Measurements from ENCODE around the gene CBR4. TPM values are rescaled to one million over a fixed set of nuclear protein-coding genes. Genes with fewer than 3 reads are reported as not detected.

CBR4 gene
- total RNA-seq, 2 donors from 2014 or later, result 10.4 to 13.9 TPM

GRCh38 chr4:169027663-169028062, 17.6 kb upstream of the CBR4 start:
- peaks cover 2% of the 10 kb centered on the region for H3K36me3 Mint-ChIP-seq (ENCODE audit: low read depth)
- H3K27ac Mint-ChIP-seq, result no peak overlapping the region
- no peak for DNase-seq
- H3K4me1 Mint-ChIP-seq, result peaks cover 7% of the 10 kb centered on the region
- no peak for ATAC-seq
- no peaks in the 10 kb centered on the region for H3K9me3 ChIP-seq (ENCODE audit: control insufficient read depth, low read length, poor library complexity, severe bottlenecking)
- H3K27me3 Mint-ChIP-seq, result peaks cover 51% of the 10 kb centered on the region
- H3K4me3 Mint-ChIP-seq, result no peak overlapping the region

DNA sequence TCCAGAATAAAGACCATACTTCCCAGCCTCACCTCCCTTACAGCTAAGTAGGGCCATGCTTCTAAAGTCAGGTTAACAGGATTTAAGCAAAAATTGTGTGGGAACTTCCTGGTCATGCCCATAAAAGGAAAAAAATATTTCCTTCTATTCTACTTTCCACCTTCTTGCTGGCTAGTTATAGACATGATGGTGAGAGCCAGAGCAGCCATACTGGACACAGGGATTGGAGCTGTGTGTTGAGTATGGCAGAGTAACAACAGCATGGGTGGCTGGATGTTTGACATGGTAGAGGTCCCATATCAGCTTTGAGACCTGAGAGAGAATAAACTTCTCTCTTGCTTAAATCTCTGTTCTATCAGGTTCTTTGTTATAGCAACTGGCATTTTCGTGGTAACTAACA, 15.1 kb upstream of the CBR4 start:
- H3K27me3 Mint-ChIP-seq, result peaks cover 55% of the 10 kb centered on the region
- H3K4me1 Mint-ChIP-seq, result peaks cover 5% of the 10 kb centered on the region
- no peak overlapping the region for H3K4me3 Mint-ChIP-seq
- H3K36me3 Mint-ChIP-seq (ENCODE audit: low read depth), result peaks cover 5% of the 10 kb centered on the region
- ATAC-seq (no peak), DNase-seq (no peak)
- no peak overlapping the region for H3K27ac Mint-ChIP-seq
- H3K9me3 ChIP-seq (ENCODE audit: control insufficient read depth, low read length, poor library complexity, severe bottlenecking), result no peaks in the 10 kb centered on the region

DNA sequence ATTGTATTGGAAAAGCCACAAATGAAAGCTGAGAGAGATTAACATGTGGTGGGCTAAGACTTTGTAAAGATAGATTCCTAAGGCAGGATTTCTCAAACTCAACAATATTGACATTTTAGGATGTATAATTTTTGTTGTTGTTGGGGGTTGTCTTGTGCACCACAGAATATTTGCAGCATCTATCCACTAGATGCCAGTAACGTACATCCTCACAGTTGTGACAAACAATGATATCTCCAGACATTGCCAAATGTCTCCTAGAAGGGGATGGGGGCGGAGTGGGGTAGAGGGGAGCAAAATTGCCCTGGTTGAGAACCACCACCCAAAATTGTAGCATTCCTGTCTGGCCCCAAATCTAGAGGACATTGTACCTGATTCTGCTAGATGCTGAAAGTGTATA, 14.7 kb upstream of the CBR4 start:
- DNase-seq, result no peak
- Mint-ChIP-seq H3K27ac (no peak overlapping the region), H3K27me3 (peaks cover 55% of the 10 kb centered on the region), H3K4me1 (peaks cover 5% of the 10 kb centered on the region), H3K4me3 (no peak overlapping the region), H3K36me3 (ENCODE audit: low read depth) (peaks cover 5% of the 10 kb centered on the region)
- H3K9me3 ChIP-seq (ENCODE audit: control insufficient read depth, low read length, poor library complexity, severe bottlenecking), result no peaks in the 10 kb centered on the region
- ATAC-seq, result no peak

GRCh38 chr4:169018406-169018805, 8.4 kb upstream of the CBR4 start:
- H3K27ac Mint-ChIP-seq, result peak overlapping the region; percentile 27
- H3K4me3 Mint-ChIP-seq, result no peak overlapping the region
- no peaks in the 10 kb centered on the region for H3K9me3 ChIP-seq (ENCODE audit: control insufficient read depth, low read length, poor library complexity, severe bottlenecking)
- DNase-seq (no peak), ATAC-seq (no peak)
- H3K27me3 Mint-ChIP-seq, result peaks cover 30% of the 10 kb centered on the region
- no peaks in the 10 kb centered on the region for H3K4me1 Mint-ChIP-seq
- peaks cover 2% of the 10 kb centered on the region for H3K36me3 Mint-ChIP-seq (ENCODE audit: low read depth)

- Mint-ChIP-seq H3K4me1 (no peaks in the 10 kb centered on the region), H3K27me3 (peaks cover 26% of the 10 kb centered on the region), H3K4me3 (no peak overlapping the region), H3K36me3 (ENCODE audit: low read depth) (peaks cover 2% of the 10 kb centered on the region), H3K27ac (no peak overlapping the region)
- DNase-seq, result no peak
- ATAC-seq, result no peak
- no peaks in the 10 kb centered on the region for H3K9me3 ChIP-seq (ENCODE audit: control insufficient read depth, low read length, poor library complexity, severe bottlenecking)
Measured at GRCh38 chr4:169017971-169018370, 7.9 kb upstream of the CBR4 start.

DNA sequence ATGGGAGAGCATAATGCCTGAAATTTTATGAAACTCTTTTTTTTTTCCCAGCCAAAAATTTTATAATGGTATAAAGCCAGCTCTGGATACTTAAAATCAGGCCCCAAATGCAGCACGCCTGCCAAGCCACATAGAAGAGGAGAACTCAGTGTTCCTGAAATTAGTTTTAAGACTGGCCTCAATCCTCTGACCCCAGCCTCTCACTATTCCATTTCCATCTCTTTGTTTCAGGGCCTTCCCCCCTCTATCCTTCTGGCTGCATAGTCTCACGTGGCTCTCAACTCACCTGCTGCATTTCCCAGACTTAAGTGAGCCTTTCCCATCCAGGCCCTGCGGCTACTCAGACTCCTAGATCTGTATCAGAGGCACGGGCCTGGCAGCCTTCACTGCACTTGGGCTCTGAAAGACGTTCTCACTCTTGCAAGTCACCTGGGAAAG, 5.2 kb upstream of the CBR4 start:
- no peaks in the 10 kb centered on the region for H3K9me3 ChIP-seq (ENCODE audit: control insufficient read depth, low read length, poor library complexity, severe bottlenecking)
- Mint-ChIP-seq H3K27ac (peak overlapping the region; percentile 51), H3K4me1 (peaks cover 5% of the 10 kb centered on the region), H3K4me3 (no peak overlapping the region), H3K36me3 (ENCODE audit: low read depth) (no peaks in the 10 kb centered on the region), H3K27me3 (peaks cover 18% of the 10 kb centered on the region)
- no peak for ATAC-seq
- DNase-seq, result no peak

DNA sequence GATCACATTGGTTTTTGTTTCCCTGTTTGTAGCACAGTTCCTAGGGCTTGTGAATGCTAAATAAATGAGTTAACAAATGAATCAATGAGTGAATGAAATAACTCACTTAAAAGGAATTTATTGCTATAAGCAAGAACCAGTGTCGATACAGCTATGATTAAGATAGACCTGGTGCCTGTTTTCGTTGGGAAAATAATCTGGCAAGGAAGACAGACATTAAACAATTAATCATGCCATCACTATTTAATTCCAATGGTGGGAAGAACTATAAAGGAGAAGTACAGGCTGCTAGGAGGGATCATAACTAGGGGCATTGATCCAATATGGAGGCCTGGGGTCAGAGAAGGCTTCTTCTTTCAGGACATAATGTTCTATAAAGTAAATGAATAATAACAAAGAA, 4.5 kb upstream of the CBR4 start:
- no peaks in the 10 kb centered on the region for H3K9me3 ChIP-seq (ENCODE audit: control insufficient read depth, low read length, poor library complexity, severe bottlenecking)
- no peak overlapping the region for H3K4me3 Mint-ChIP-seq
- DNase-seq (no peak), ATAC-seq (no peak)
- no peak overlapping the region for H3K27ac Mint-ChIP-seq
- H3K27me3 Mint-ChIP-seq, result peaks cover 18% of the 10 kb centered on the region
- peaks cover 8% of the 10 kb centered on the region for H3K4me1 Mint-ChIP-seq
- no peaks in the 10 kb centered on the region for H3K36me3 Mint-ChIP-seq (ENCODE audit: low read depth)

DNA sequence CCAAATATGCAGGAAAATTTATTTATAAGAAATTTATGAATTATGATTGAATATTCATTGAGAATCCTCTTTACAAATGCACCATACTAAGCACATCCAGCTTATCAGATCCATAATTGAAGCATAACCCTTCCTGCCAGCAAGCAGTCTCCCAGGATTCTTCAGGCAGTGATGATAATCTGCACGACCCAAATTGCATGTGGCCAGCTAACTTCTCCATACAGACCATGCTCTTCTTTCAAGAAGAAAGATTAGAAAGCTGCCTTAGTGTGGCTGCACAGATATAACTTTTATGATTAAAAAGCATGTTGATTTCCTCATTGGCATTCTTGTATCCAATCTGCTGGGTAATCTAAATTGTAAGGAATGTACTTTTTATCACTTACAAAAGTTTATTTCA, 3.3 kb upstream of the CBR4 start:
- Mint-ChIP-seq H3K27ac (no peak overlapping the region), H3K27me3 (peaks cover 18% of the 10 kb centered on the region), H3K36me3 (ENCODE audit: low read depth) (no peaks in the 10 kb centered on the region), H3K4me3 (no peak overlapping the region), H3K4me1 (peaks cover 20% of the 10 kb centered on the region)
- ATAC-seq (no peak), DNase-seq (no peak)
- no peaks in the 10 kb centered on the region for H3K9me3 ChIP-seq (ENCODE audit: control insufficient read depth, low read length, poor library complexity, severe bottlenecking)

DNA sequence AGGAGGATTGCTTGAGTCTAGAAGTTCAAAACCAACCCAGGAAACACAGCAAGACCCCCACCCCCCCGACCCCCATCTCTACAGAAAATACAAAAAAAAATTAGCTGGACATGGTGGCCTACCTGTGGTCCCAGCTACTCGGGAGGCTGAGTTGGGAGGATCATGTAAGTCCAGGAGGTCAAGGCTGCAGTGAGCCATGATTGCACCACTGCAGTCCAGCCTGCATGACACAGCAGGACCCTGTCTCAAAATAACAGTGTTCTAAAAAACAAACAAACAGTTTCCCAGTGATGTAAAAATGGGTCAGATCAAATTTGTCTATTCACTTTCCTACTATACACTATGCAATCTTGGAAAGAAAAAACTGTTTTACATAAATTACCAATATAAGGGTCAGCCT, 2.0 kb upstream of the CBR4 start:
- Mint-ChIP-seq H3K4me1 (peaks cover 23% of the 10 kb centered on the region), H3K4me3 (no peak overlapping the region), H3K27ac (no peak overlapping the region), H3K27me3 (peaks cover 7% of the 10 kb centered on the region), H3K36me3 (ENCODE audit: low read depth) (no peaks in the 10 kb centered on the region)
- no peaks in the 10 kb centered on the region for H3K9me3 ChIP-seq (ENCODE audit: control insufficient read depth, low read length, poor library complexity, severe bottlenecking)
- no peak for DNase-seq
- no peak for ATAC-seq

GRCh38 chr4:169009286-169010124, 550 bp downstream of the CBR4 start:
- ATAC-seq, result peak; percentile 55
- Mint-ChIP-seq H3K4me3 (peak overlapping the region; percentile 94), H3K27ac (peak overlapping the region; percentile 98), H3K27me3 (no peaks in the 10 kb centered on the region), H3K36me3 (ENCODE audit: low read depth) (no peaks in the 10 kb centered on the region), H3K4me1 (peaks cover 23% of the 10 kb centered on the region)
- H3K9me3 ChIP-seq (ENCODE audit: control insufficient read depth, low read length, poor library complexity, severe bottlenecking), result no peaks in the 10 kb centered on the region
- DNase-seq, result peak; percentile 34 to 46 (median 36)

DNA sequence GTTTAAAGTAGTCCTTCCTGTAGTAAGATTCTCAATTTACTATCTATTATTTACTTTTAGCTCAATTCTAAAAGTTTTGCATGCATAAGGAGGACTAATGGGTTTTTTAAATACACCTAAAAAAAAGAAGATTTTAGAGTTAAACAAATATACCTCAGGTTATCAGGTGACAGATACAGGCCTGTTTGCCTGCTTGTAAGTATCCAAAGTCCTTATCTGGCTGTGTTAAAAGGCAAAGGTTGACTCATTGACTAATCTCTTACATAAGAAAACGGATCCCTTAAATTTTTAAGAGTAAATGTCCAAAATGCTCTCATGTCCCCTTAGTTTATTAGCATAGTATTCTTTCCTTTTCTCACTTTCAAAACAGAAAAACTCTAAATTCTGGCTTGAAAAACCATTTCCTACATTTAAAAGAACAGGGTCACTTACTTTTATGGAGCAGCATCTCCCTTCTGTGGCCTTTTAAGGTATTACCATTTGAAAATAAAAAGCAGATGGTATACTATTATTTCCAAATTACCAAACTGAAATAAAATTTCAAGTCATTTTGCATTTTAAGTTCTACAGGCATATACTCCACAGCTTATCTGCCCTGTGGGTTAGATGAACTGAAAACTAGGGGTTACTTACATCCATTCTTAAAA, 4.5 kb downstream of the CBR4 start:
- no peaks in the 10 kb centered on the region for H3K9me3 ChIP-seq (ENCODE audit: control insufficient read depth, low read length, poor library complexity, severe bottlenecking)
- Mint-ChIP-seq H3K4me1 (peaks cover 20% of the 10 kb centered on the region), H3K36me3 (ENCODE audit: low read depth) (peaks cover 6% of the 10 kb centered on the region), H3K27me3 (no peaks in the 10 kb centered on the region), H3K27ac (no peak overlapping the region), H3K4me3 (no peak overlapping the region)
- DNase-seq (no peak), ATAC-seq (no peak)

DNA sequence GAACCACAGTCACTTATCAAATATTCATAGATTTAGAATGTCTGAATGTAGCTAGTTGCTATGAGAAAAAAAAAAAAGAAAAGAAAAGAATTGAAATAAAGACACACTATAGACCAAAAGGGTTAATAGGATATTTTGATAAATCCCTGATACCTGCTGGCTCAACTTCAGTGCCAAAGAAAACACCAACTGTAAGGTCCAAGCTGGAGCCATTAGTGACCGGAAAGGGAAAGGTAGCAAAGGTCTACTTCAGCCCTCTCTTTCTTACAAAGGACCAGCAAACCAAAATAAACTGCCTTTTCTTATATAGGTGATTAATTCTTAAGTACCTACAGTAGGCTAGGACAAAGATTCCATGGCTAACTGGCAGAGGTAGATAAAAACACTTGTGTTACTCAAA, 9.7 kb downstream of the CBR4 start:
- peaks cover 8% of the 10 kb centered on the region for H3K4me1 Mint-ChIP-seq
- H3K27ac Mint-ChIP-seq, result no peak overlapping the region
- ATAC-seq (no peak), DNase-seq (no peak)
- peaks cover 8% of the 10 kb centered on the region for H3K36me3 Mint-ChIP-seq (ENCODE audit: low read depth)
- H3K4me3 Mint-ChIP-seq, result no peak overlapping the region
- no peaks in the 10 kb centered on the region for H3K27me3 Mint-ChIP-seq
- no peaks in the 10 kb centered on the region for H3K9me3 ChIP-seq (ENCODE audit: control insufficient read depth, low read length, poor library complexity, severe bottlenecking)

DNA sequence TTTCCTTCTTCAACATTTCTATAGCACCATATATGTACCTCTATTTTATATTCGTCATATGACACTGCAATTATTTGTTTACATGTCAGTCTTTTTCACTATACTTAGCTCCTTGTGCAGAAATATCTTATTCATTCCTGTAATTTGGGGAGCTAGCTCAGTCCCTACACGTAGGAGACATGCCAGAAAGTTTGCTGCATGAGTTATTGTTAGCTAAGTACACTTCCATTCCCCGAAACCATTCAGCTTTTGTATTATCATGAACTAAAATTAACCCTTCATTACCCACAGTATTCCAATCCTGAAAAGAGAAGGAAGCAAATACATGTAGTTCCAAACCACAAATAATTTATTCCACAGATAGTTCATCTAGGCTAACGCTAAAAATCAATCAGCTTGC, 10.2 kb downstream of the CBR4 start:
- no peaks in the 10 kb centered on the region for H3K27me3 Mint-ChIP-seq
- H3K36me3 Mint-ChIP-seq (ENCODE audit: low read depth), result peaks cover 8% of the 10 kb centered on the region
- DNase-seq (no peak), ATAC-seq (no peak)
- H3K9me3 ChIP-seq (ENCODE audit: control insufficient read depth, low read length, poor library complexity, severe bottlenecking), result no peaks in the 10 kb centered on the region
- H3K4me3 Mint-ChIP-seq, result no peak overlapping the region
- H3K27ac Mint-ChIP-seq, result no peak overlapping the region
- peaks cover 8% of the 10 kb centered on the region for H3K4me1 Mint-ChIP-seq

DNA sequence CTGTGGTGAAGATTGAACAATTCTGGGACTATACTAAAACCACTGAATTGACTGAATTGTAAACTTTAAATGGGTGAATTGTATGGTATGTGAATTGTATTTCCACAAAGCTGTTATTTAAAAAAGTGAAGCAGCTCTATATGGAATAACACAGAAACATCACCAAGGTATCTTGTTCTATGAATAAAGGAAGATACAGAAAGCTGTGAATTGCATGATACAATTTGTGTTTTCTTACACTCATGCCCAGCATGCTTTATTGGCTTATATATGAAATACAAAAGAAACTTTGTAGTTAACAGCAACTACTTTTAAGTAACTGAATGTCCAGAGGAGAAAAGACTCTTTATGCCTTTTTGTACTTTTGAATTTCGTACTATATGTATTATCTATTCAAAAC, 11.5 kb downstream of the CBR4 start:
- H3K9me3 ChIP-seq (ENCODE audit: control insufficient read depth, low read length, poor library complexity, severe bottlenecking), result no peaks in the 10 kb centered on the region
- Mint-ChIP-seq H3K4me3 (no peak overlapping the region), H3K36me3 (ENCODE audit: low read depth) (peaks cover 7% of the 10 kb centered on the region), H3K27ac (no peak overlapping the region), H3K4me1 (peaks cover 8% of the 10 kb centered on the region), H3K27me3 (no peaks in the 10 kb centered on the region)
- ATAC-seq (no peak), DNase-seq (no peak)
